Measurements from ENCODE around the gene MBD6. TPM values are rescaled to one million over a fixed set of nuclear protein-coding genes. Genes with fewer than 3 reads are reported as not detected.
A peak's percentile ranks its signal among the peaks of the same experiment; 100 is the strongest.

The MBD6 gene
- total RNA-seq, 1 donor from 2014 or later, result 58.5 TPM

GRCh38 chr12:57539134-57539768, 16.6 kb downstream of the MBD6 start:
- DNase-seq (ENCODE audit: low read depth), result no peak
- Mint-ChIP-seq H3K4me3 (ENCODE audit: unreplicated experiment) (no peak overlapping the region), H3K27me3 (ENCODE audit: low read depth, unreplicated experiment) (no peaks in the 10 kb centered on the region), H3K36me3 (ENCODE audit: low read depth, unreplicated experiment) (peaks cover 21% of the 10 kb centered on the region), H3K9me3 (ENCODE audit: unreplicated experiment) (no peaks in the 10 kb centered on the region), H3K4me1 (ENCODE audit: low read depth, unreplicated experiment) (peaks cover 15% of the 10 kb centered on the region), H3K27ac (ENCODE audit: unreplicated experiment) (no peak overlapping the region)
- no peak for TF ChIP-seq EZH2 (IDR thresholded peaks at IDR 0.05; ENCODE audit: insufficient read depth, low read length)
- no peak for TF ChIP-seq CTCF (IDR thresholded peaks at IDR 0.05; ENCODE audit: insufficient read depth, low read depth, low read length)
- H3K4me2 ChIP-seq (ENCODE audit: low read length), result no peak overlapping the region
- FAIRE-seq, result no peak
- H3K79me2 ChIP-seq (ENCODE audit: insufficient read depth, low read length), result peaks cover 39% of the 10 kb centered on the region
- H3K27me3 ChIP-seq (ENCODE audit: insufficient read depth, low read length), result no peaks in the 10 kb centered on the region
- H3K4me3 ChIP-seq (ENCODE audit: insufficient read depth, low read depth, low read length), result no peak overlapping the region
- peaks cover 24% of the 10 kb centered on the region for H3K36me3 ChIP-seq (ENCODE audit: insufficient read depth, low read length)
- H3K9me3 ChIP-seq (ENCODE audit: insufficient read depth, low read depth, low read length), result no peaks in the 10 kb centered on the region
- H2AFZ ChIP-seq (ENCODE audit: low read depth, low read length), result no peak overlapping the region
- no peak overlapping the region for H3K9ac ChIP-seq (ENCODE audit: low read length)
- H4K20me1 ChIP-seq (ENCODE audit: insufficient read depth, low read length), result peaks cover 64% of the 10 kb centered on the region
- peaks cover 9% of the 10 kb centered on the region for H3K4me1 ChIP-seq (ENCODE audit: insufficient read depth, low read length)
- no peak overlapping the region for H3K27ac ChIP-seq (ENCODE audit: low read depth, low read length)

- H3K36me3 ChIP-seq (ENCODE audit: insufficient read depth, low read length), result peaks cover 17% of the 10 kb centered on the region
- peak overlapping the region; percentile 2 for H3K4me2 ChIP-seq (ENCODE audit: low read length)
- FAIRE-seq, result no peak
- H3K4me3 ChIP-seq (ENCODE audit: insufficient read depth, low read depth, low read length), result no peak overlapping the region
- H3K36me3 Mint-ChIP-seq (ENCODE audit: low read depth, unreplicated experiment), result peaks cover 18% of the 10 kb centered on the region
- H4K20me1 ChIP-seq (ENCODE audit: insufficient read depth, low read length), result peaks cover 67% of the 10 kb centered on the region
- H3K9me3 Mint-ChIP-seq (ENCODE audit: unreplicated experiment), result no peaks in the 10 kb centered on the region
- H3K79me2 ChIP-seq (ENCODE audit: insufficient read depth, low read length), result peaks cover 55% of the 10 kb centered on the region
- peaks cover 27% of the 10 kb centered on the region for H3K4me1 Mint-ChIP-seq (ENCODE audit: low read depth, unreplicated experiment)
- no peak overlapping the region for H3K27ac Mint-ChIP-seq (ENCODE audit: unreplicated experiment)
- no peak overlapping the region for H3K9ac ChIP-seq (ENCODE audit: low read length)
- H3K27me3 ChIP-seq (ENCODE audit: insufficient read depth, low read length), result no peaks in the 10 kb centered on the region
- peaks cover 17% of the 10 kb centered on the region for H3K4me1 ChIP-seq (ENCODE audit: insufficient read depth, low read length)
- peak overlapping the region; percentile 14 for H3K4me3 Mint-ChIP-seq (ENCODE audit: unreplicated experiment)
- H3K27ac ChIP-seq (ENCODE audit: low read depth, low read length), result no peak overlapping the region
- DNase-seq (ENCODE audit: low read depth), result peak; percentile 30
- no peaks in the 10 kb centered on the region for H3K27me3 Mint-ChIP-seq (ENCODE audit: low read depth, unreplicated experiment)
- H3K9me3 ChIP-seq (ENCODE audit: insufficient read depth, low read depth, low read length), result no peaks in the 10 kb centered on the region
- no peak overlapping the region for H2AFZ ChIP-seq (ENCODE audit: low read depth, low read length)
- TF ChIP-seq EZH2 (IDR thresholded peaks at IDR 0.05; ENCODE audit: insufficient read depth, low read length) (no peak), CTCF (IDR thresholded peaks at IDR 0.05; ENCODE audit: insufficient read depth, low read depth, low read length) (no peak)
Measured at GRCh38 chr12:57541001-57541400, 18.4 kb downstream of the MBD6 start.

GRCh38 chr12:57541717-57542116, 19.1 kb downstream of the MBD6 start:
- no peak overlapping the region for H2AFZ ChIP-seq (ENCODE audit: low read depth, low read length)
- peaks cover 17% of the 10 kb centered on the region for H3K36me3 Mint-ChIP-seq (ENCODE audit: low read depth, unreplicated experiment)
- peaks cover 66% of the 10 kb centered on the region for H4K20me1 ChIP-seq (ENCODE audit: insufficient read depth, low read length)
- no peaks in the 10 kb centered on the region for H3K9me3 ChIP-seq (ENCODE audit: insufficient read depth, low read depth, low read length)
- FAIRE-seq, result no peak
- no peak overlapping the region for H3K9ac ChIP-seq (ENCODE audit: low read length)
- H3K36me3 ChIP-seq (ENCODE audit: insufficient read depth, low read length), result peaks cover 15% of the 10 kb centered on the region
- peaks cover 57% of the 10 kb centered on the region for H3K79me2 ChIP-seq (ENCODE audit: insufficient read depth, low read length)
- no peak overlapping the region for H3K4me3 ChIP-seq (ENCODE audit: insufficient read depth, low read depth, low read length)
- TF ChIP-seq CTCF (IDR thresholded peaks at IDR 0.05; ENCODE audit: insufficient read depth, low read depth, low read length), result no peak
- no peak for TF ChIP-seq EZH2 (IDR thresholded peaks at IDR 0.05; ENCODE audit: insufficient read depth, low read length)
- H3K27ac Mint-ChIP-seq (ENCODE audit: unreplicated experiment), result no peak overlapping the region
- H3K27me3 Mint-ChIP-seq (ENCODE audit: low read depth, unreplicated experiment), result no peaks in the 10 kb centered on the region
- H3K27me3 ChIP-seq (ENCODE audit: insufficient read depth, low read length), result no peaks in the 10 kb centered on the region
- no peak overlapping the region for H3K4me3 Mint-ChIP-seq (ENCODE audit: unreplicated experiment)
- no peak overlapping the region for H3K27ac ChIP-seq (ENCODE audit: low read depth, low read length)
- peaks cover 28% of the 10 kb centered on the region for H3K4me1 Mint-ChIP-seq (ENCODE audit: low read depth, unreplicated experiment)
- peaks cover 21% of the 10 kb centered on the region for H3K4me1 ChIP-seq (ENCODE audit: insufficient read depth, low read length)
- H3K4me2 ChIP-seq (ENCODE audit: low read length), result peak overlapping the region; percentile 2
- no peaks in the 10 kb centered on the region for H3K9me3 Mint-ChIP-seq (ENCODE audit: unreplicated experiment)
- no peak for DNase-seq (ENCODE audit: low read depth)
